Panc1 (cell line): Measurements from ENCODE around the gene KRTAP5-11.

Source experiments
- POLR2AphosphoS5 ChIP-seq: IDR thresholded peaks from 2 replicates; pipeline ENCODE4 v1.6.1; 2012; ENCODE audit warnings: mild to moderate bottlenecking, low read depth, low read length, moderate library complexity
- SIN3A ChIP-seq: IDR thresholded peaks from 2 replicates; pipeline ENCODE4 v1.6.1; 2012; ENCODE audit warnings: low read depth, mild to moderate bottlenecking, low read length, moderate library complexity, borderline replicate concordance; ENCODE audit not compliant: insufficient read depth
- TCF7L2 ChIP-seq: IDR thresholded peaks from 2 replicates; pipeline ENCODE4 v1.6.1; 2011; ENCODE audit warnings: mild to moderate bottlenecking, low read depth, low read length, inconsistent platforms
- TF ChIP-seq, protein P1 (sequence below): fragments of 450-650 bp; IDR thresholded peaks from 2 replicates; pipeline ENCODE4 v1.5.1; 2017; ENCODE audit warnings: mild to moderate bottlenecking

DNA sequence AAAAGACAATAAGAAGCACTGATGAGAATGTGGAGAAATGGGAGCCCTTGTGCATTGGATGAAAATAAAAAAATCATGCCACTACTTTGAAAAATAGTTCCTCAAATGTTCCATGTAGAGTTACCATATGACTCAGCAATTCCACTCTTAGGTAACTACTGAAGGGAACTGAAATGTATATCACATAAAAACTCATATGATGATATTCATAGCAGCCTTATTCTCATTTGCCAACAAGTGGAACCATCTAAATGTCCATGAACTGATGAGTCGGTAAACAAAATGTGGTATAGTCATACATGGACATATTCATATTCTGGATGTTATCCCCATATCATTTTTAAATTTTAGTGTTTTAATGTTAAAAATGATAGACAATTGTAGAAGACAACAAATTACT lies 31.0 kb downstream of the KRTAP5-11 start:
- TF ChIP-seq, protein P1, sequence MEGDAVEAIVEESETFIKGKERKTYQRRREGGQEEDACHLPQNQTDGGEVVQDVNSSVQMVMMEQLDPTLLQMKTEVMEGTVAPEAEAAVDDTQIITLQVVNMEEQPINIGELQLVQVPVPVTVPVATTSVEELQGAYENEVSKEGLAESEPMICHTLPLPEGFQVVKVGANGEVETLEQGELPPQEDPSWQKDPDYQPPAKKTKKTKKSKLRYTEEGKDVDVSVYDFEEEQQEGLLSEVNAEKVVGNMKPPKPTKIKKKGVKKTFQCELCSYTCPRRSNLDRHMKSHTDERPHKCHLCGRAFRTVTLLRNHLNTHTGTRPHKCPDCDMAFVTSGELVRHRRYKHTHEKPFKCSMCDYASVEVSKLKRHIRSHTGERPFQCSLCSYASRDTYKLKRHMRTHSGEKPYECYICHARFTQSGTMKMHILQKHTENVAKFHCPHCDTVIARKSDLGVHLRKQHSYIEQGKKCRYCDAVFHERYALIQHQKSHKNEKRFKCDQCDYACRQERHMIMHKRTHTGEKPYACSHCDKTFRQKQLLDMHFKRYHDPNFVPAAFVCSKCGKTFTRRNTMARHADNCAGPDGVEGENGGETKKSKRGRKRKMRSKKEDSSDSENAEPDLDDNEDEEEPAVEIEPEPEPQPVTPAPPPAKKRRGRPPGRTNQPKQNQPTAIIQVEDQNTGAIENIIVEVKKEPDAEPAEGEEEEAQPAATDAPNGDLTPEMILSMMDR, result no peak
- TF ChIP-seq POLR2AphosphoS5 (no peak), TCF7L2 (no peak), SIN3A (no peak)
